Measurements from ENCODE around the gene ZNF385D.
"Not testable (repeated sequence)": the region's sequence is repeated elsewhere in the genome, so short reads cannot be mapped to it uniquely, and the experiment has no call there.

ZNF385D gene

GRCh38 chr3:21517184-21517583 is 233.8 kb downstream of the ZNF385D start:
- DNase-seq (ENCODE audit: low read depth) = no peak

GRCh38 chr3:21515417-21515816 is 235.6 kb downstream of the ZNF385D start:
- DNase-seq (ENCODE audit: low read depth) = no peak

GRCh38 chr3:21509731-21510470 is 241.1 kb downstream of the ZNF385D start:
- no peak for DNase-seq (ENCODE audit: low read depth)

GRCh38 chr3:21508246-21508645 is 242.8 kb downstream of the ZNF385D start:
- no peak for DNase-seq (ENCODE audit: low read depth)

- DNase-seq (ENCODE audit: low read depth) = no peak
Measured at GRCh38 chr3:21505711-21506460, 245.1 kb downstream of the ZNF385D start.

GRCh38 chr3:21502656-21503055 is 248.4 kb downstream of the ZNF385D start:
- DNase-seq (ENCODE audit: low read depth) = no peak

- DNase-seq (ENCODE audit: low read depth) = no peak
Measured at GRCh38 chr3:21500834-21501233, 250.2 kb downstream of the ZNF385D start.

- not testable (repeated sequence) for DNase-seq (ENCODE audit: low read depth)
Measured at GRCh38 chr3:21490671-21491070, 260.3 kb downstream of the ZNF385D start.

GRCh38 chr3:21487520-21487919 is 263.5 kb downstream of the ZNF385D start:
- DNase-seq (ENCODE audit: low read depth) = no peak

GRCh38 chr3:21486024-21486935 is 264.7 kb downstream of the ZNF385D start:
- not testable (repeated sequence) for DNase-seq (ENCODE audit: low read depth)

GRCh38 chr3:21484828-21485144 is 266.2 kb downstream of the ZNF385D start:
- DNase-seq (ENCODE audit: low read depth) = no peak

- DNase-seq (ENCODE audit: low read depth) = no peak
Measured at GRCh38 chr3:21484057-21484827, 266.8 kb downstream of the ZNF385D start.

GRCh38 chr3:21481991-21482390 is 269.0 kb downstream of the ZNF385D start:
- no peak for DNase-seq (ENCODE audit: low read depth)

GRCh38 chr3:21477541-21478288 is 273.3 kb downstream of the ZNF385D start:
- no peak for DNase-seq (ENCODE audit: low read depth)

GRCh38 chr3:21466476-21466875 is 284.5 kb downstream of the ZNF385D start:
- no peak for DNase-seq (ENCODE audit: low read depth)

GRCh38 chr3:21464746-21465145 is 286.3 kb downstream of the ZNF385D start:
- DNase-seq (ENCODE audit: low read depth) = no peak

- no peak for DNase-seq (ENCODE audit: low read depth)
Measured at GRCh38 chr3:21463319-21463718, 287.7 kb downstream of the ZNF385D start.

GRCh38 chr3:21462141-21462540 is 288.9 kb downstream of the ZNF385D start:
- no peak for DNase-seq (ENCODE audit: low read depth)

GRCh38 chr3:21457084-21457483 is 293.9 kb downstream of the ZNF385D start:
- no peak for DNase-seq (ENCODE audit: low read depth)

GRCh38 chr3:21449738-21450137 is 301.3 kb downstream of the ZNF385D start:
- no peak for DNase-seq (ENCODE audit: low read depth)

All from activated T-cell treated with anti-CD3 and anti-CD28 coated beads for 48 hours (primary cell).